GF-D8 (cell line): ENCODE results near the gene TPMT.
"Not testable (repeated sequence)": the region's sequence is repeated elsewhere in the genome, so short reads cannot be mapped to it uniquely, and the experiment has no call there.

Experiments
- DNase-seq: peaks from one replicate; lab custom pipeline; 2025; lab: John Stamatoyannopoulos, UW

Gene TPMT

GRCh38 chr6:18154507-18155149, at the start of gene TPMT:
Gene TPMT (minus strand): TSS chr6:18155077. CDS start chr6:18149127, 5,950 bp downstream.
- DNase-seq = no peak

GRCh38 chr6:18203786-18204185, 48.9 kb upstream of the TPMT start:
- no peak for DNase-seq

- DNase-seq = no peak
These were observed 37.1 kb upstream of the TPMT start for GRCh38 chr6:18192026-18192425.

DNA sequence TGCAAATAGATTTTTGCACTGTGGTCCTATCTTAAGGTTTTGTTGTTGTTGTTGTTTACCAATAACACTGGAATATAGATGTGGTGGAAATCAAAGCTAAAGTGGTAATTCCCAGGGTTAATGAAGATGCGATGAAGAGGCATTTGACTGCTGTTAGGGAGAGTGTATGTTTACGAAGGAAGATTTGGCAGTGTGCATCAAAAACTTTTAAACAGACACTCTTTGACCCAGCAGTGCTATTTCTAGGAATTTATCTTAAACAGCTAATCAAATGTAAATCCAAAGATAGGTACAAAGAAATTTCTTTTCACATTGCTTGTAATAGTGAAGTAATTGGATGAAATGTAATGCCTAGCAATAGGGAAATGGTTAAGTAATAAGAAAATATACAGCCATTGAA, 34.3 kb upstream of the TPMT start:
- DNase-seq = no peak

- no peak for DNase-seq
These were observed 32.8 kb upstream of the TPMT start for GRCh38 chr6:18187701-18188100.

DNA sequence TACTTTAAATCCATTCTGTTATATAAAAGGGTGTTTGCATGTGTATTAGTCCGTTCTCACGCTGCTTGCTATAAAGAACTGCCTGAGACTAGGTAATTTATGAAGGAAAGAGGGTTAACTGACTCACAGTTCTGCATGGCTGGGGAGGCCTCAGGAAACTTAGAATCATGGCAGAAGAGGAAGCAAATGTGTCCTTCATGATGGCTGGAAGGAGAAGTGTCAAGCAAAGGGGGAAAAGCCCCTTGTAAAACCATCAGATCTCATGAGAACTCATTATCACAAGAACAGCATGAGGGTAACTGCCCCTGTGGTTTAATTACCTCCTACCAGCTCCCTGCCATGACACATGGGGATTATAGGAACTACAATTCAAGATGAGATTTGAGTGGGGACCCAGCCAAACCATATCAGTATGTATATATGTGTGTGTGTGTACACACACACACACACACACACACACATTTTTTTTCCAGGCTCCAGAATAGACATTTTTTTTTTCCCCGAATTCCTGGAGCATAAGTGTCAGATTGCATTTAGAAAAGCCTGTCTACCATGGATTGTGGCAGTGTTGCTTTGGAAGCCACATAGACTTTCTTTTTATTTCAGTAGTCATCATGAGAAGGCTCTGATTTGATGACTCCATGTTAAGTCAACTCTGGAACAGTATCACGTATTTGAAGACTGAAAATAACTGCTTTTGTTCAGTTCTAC, 31.8 kb upstream of the TPMT start:
- DNase-seq = no peak

DNA sequence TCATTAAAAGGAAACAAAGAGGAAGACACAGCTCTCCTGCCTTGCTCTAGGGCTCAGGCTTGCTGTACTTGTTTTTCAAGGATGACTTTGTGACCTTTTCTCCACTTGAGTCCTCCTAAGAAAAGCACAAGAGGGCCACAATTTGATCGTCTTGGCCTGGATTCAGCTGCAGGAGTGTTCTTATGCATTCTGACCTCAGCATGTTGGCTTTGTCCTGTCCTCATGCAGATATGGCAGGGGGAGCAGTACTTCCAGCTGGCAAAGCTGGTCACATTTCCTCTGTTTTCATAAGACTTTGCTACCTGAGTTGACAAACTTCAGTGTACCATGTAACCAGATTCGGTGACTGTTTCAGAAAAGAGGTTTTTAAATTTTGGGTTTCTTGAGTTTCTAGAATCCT, 31.2 kb upstream of the TPMT start:
- no peak for DNase-seq

DNA sequence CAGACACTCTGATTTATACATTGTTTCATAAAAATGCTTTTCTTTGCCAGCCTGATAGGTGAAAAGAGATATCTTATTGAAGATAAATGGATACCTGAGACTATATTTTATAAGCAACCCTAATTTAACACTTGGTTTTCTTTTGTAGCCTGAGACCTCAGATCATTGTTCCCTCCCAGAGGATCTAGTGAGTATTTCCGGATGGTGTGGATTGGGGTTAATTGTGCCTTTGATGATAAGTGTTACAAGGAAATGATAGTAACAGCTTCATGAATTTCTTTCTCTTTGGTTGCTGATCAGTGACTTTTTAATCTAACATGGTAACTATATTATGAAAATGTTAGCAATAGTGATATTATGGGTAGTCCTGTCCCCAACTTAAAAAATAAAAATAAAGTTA, 30.7 kb upstream of the TPMT start:
- DNase-seq = no peak

DNA sequence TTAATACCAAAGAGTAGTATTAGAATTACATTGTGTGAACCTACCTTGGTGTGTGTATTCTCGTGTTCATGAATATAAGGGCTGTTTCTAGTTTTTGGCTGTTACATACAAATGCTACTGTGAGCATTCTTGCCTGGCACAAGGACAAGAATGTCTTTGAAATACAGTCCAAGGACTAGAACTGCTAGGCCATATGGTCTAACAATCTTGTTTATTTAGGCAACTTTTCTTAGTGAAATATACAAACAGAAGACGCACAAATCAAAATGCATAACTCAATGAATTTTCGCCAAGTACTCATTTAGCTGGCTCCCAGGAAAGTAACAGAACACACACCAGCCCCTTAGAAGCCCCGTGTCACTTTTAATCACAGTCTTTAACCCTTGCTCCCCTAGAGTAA, 28.9 kb upstream of the TPMT start:
- no peak for DNase-seq

- DNase-seq = no peak
These were observed 27.7 kb upstream of the TPMT start for GRCh38 chr6:18182568-18182967.

DNA sequence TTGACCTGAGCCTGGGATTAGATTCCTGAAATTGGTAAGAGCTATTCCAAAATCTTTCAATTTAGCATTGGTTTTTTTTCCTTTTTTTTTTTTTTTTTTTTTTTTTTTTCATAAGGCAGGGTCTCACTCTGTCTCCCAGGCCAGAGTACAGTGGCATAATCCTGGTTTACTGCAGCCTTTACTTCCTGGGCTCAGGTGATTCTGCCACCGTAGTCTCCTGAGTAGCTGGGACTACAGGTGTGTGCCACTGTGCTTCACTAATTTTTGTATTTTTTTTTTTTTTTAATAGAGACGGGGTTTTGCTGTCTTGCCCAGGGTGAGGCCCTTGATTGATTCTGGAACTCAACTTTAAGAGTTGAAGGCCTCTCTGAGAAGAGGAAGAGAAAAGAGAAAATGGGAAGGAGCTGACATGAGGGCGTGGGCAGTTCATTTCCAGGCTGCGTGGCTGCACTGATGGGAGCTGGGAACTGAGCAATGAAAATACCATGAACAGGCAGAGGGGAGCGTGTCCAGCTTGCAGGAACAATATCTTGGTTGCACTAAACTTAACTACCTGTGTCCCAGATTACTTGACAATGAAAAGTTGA, 25.0 kb upstream of the TPMT start:
- no peak for DNase-seq

DNA sequence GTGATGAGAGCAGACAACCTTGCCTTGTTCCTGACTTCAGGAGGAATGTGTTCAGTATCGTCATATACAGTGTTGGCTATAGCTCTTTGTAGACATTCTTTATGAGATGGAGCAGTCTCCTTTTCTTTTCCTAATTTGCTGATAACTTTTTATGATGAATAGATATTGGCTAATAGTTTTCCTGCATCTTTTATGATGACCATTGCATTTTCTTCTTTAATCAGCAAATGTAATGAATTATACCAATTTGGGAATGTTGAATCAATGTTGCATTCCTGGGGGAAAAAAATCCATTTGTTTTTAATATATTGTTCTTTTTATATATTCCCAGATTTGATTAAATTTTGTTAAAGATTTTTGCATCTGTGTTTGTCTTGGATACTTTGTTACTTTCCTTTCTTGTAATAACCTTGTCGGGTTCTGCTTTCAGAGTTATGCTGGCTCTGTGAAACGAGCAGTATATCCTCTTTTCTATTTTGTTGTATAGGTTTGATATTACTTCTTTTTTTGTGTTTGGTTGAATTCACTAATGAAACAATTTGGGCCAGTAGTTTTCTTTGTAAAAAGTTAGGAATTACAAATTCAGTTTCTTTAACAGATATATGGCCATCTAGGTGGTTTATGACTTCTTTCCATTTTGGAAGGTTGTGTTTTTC, 24.2 kb upstream of the TPMT start:
- DNase-seq = no peak

DNA sequence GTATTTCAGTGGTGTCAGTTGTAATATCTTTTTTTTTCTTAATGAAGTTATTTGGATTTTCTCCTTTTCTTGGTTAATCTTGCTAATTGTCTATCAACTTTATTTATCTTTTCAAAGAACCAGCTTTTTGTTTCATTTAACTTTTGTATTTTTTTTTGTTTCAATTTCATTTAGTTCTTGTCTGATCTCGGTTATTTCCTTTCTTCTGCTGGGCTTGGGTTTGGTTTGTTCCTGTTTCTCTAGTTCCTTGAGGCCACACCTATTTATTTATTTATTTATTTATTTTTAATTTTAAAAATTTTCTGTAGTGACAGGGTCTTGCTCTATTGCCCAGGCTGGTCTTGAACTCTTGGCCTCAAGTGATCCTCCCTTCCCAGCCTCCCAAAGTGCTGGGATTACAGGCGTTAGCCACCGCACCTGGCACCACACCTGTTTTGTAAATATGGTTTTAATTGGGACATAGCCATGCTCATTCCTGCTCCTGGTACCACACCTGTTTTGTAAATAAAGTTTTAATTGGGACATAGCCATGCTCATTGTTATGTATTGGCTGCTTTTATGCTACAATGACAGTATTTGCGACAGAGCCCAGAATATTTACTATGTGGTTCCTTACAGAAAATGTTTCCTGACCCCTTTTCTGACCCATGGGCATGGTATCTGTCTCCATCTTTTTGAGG, 22.5 kb upstream of the TPMT start:
- DNase-seq = no peak

DNA sequence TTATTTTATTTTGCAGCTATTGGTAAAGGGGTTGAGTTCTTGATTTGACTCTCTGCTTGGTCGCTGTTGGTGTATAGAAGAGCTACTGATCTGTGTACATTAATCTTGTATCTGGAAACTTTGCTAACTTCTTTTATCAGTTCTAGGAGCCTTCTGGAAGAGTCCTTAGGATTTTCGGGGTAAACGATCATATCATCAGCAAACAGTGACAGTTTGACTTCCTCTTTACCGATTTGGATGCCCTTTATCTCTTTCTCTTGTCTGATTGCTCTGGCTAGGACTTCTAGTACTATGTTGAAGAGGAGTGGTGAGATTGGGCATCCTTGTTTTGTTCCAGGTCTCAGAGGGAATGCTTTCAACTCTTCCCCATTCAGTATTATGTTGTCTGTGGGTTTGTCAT, 21.3 kb upstream of the TPMT start:
- not testable (repeated sequence) for DNase-seq

- no peak for DNase-seq
These were observed 17.0 kb upstream of the TPMT start for GRCh38 chr6:18171871-18172270.

DNA sequence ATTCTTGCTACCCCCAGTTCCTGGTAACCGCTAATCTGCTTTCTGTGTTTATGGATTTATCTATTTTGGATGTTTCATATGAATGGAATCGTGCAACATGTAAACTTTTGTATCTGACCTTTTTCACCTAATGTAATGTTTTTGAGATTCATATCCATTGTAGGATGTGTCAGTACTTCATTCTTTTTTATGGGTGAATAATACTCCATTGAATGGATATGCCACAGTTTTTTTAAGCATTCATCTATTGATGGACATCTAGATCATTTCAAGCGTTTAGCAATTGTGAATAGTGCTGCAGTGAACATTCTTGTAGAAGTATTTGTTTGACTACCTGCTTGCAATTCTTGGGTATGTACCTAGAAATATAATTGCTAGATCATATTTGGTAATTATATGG, 13.4 kb upstream of the TPMT start:
- DNase-seq = no peak

- no peak for DNase-seq
These were observed 11.6 kb upstream of the TPMT start for GRCh38 chr6:18166312-18167036.

GRCh38 chr6:18165751-18166150, 10.9 kb upstream of the TPMT start:
- DNase-seq = no peak

GRCh38 chr6:18162401-18162800, 7.5 kb upstream of the TPMT start:
- DNase-seq = no peak

- no peak for DNase-seq
These were observed 6.6 kb upstream of the TPMT start for GRCh38 chr6:18161431-18161830.

GRCh38 chr6:18160911-18161310, 6.0 kb upstream of the TPMT start:
- DNase-seq = no peak
